Measurements from ENCODE around the gene SMG7.

Gene SMG7

DNA sequence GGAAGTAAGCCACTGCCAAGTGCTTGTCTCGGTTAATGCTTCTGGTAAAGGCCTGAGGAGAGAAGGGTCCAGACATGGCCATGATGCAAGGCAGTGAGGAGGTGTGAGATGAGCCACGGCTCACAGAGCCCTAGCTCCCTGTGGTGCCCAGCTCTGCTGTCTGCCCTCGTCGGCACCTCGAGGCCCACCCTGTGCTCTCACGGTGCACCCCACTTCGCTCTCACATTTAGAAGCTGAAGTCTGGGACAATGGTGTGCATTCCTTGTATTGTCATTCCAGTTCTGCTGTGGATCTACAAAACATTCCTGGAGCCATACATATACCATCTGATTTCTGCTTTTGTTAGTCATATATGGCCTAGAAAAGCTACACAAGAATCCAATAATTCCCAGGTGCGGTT, 114.6 kb downstream of the SMG7 start:
- no peak for DNase-seq (ENCODE audit: low read depth in 4 of 4, low spot score in 1 of 4)

DNA sequence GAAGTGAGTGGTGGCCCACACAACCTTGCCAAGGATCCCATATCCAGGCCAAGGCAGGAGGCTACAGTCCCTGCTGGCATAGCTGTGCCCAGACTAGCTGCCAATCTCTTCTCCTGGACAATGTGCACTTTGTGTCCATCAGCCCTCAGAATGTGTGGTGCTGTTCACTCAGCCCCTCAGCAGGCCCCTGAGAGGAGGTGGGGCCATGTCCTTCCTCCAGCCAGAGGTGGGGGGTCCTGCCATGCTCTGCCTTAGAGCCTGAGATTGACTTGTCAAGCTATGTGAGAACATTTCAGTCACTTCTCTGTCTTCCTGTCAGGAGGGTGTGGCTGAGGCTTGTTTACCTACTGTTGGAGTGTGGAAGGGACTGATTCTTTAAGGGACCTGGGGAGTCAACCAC, 116.5 kb downstream of the SMG7 start:
- DNase-seq (ENCODE audit: low read depth in 4 of 4, low spot score in 1 of 4) = no peak

DNA sequence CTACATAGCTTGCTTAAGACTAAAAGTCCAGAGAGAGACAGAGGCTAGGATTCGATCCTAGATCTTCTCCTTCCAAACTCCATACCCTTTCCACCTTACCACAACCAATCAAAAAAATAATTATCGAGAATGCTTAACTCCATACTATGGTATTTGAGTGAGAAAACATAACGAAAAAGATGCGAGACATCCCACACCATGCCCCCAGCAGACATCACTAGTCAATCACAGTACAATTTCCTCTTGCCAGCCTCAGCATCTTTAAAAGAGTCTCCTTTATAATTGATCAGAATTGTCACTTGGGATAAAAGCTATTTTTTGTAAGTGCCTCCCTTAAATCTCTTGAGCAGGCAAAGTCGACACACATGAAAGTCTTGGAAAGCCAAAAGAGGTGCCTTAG, 117.1 kb downstream of the SMG7 start:
- DNase-seq (ENCODE audit: low read depth in 4 of 4, low spot score in 1 of 4) = no peak

DNA sequence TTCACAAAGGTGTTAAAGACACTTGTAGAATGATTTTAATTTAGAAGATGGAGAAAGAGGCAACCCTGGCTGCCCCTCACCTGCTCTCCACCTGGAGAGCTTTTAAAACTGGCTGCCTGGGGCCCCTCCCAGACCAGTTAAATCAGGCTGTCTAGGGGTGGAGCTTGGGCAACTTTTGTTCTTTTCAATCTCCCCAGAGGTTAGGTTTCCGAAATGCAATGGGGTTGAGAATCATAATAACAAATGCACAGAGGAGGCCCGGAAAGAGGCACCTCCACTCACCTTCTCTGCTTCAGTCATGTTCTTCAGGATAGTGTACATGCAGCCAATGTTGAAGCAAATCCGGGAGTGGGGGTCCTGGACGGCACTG, 117.6 kb downstream of the SMG7 start:
- no peak for DNase-seq (ENCODE audit: low read depth in 4 of 4, low spot score in 1 of 4)

DNA sequence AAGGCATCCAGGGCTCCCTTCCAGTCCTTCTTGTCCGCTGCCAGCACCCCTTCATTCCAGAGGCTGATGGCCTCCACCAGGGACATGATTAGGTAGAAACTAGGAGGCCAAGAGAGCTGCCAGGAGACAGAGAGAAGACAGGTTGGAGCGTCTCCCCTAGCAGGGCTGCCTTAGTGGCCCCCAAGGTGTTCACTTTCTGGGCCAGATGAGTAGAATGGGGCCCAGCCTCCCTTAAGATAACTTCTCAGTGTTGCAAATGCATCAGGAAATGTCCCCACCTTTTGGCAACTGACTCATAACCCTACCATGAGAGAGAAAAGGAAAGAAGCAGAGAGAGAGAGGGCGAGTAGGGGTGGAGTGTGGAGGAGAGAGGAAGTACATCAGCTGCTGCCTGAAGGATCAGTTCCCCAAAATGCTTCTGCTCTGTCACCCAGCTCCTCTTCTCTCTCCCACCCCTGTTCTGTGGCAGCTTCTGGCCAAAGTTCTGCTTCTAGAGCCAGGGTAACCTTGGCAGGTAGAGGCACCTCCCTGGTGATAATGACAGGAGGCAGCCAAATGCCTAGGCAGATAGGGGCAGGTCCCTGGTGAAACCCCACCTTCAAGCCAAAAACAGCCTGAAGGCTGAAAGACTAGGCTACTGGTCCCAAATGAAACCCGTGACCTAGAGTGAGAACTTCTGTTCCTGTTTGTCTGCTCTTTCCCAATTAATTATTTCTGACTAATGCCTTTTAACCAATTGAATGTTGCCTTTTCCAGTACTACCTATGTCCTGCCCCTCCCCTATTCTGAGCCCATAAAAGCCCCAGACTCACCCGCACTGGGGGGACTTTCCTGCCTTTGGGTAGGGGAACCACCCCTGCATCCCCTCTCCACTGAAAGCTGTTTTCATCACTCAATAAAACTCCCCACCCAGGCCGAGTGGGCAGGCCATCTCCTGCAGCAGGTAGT, 118.2 kb downstream of the SMG7 start, which contains the start of gene NCF2:
Gene NCF2, minus strand, starts transcription at position 216 of the 948 bp plus-strand sequence. Its CDS starts 130 bp downstream, at position 86.
- peak in 2 of 4 experiments; percentile 7 to 30 for DNase-seq (ENCODE audit: low read depth in 4 of 4, low spot score in 1 of 4)

DNA sequence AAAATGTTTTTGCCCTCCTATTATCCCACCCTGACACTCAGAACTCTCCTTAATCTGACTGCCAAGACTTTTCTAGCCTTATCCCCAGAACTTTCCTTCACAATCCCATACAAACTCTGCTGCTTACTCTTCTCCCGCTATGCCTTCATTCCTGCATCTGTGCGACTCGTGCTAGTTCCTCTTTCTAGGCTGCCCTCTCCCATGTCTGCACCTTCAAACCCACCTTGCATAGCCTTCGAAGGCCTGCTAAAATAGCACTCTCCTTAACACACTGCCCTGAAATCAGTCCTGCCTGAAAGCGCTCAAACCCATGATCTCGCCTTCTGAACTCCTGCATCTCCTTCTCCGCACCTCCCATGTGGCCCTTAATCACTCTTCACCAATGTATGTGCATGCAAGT, 120.4 kb downstream of the SMG7 start:
- DNase-seq (ENCODE audit: low read depth in 4 of 4, low spot score in 1 of 4) = no peak

DNA sequence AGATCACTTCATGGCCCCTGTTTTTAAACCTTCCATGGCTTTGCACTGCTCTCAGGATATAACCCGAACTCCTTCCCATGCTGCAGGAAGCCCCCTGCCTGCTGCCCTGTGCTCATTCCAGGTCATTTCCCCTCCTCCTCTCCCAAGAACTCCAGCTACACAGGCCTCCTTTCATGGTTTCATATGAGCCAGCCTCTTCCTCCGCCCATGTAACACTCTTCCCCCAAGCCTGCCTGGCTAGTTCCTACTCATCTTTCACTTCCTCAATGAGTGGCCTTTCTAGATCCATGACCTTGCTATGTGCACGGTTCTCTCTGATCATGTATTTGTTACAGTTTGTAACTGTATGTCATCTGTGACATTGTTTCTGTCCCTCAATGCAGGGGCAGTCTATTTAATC, 121.1 kb downstream of the SMG7 start:
- no peak for DNase-seq (ENCODE audit: low read depth in 4 of 4, low spot score in 1 of 4)

DNA sequence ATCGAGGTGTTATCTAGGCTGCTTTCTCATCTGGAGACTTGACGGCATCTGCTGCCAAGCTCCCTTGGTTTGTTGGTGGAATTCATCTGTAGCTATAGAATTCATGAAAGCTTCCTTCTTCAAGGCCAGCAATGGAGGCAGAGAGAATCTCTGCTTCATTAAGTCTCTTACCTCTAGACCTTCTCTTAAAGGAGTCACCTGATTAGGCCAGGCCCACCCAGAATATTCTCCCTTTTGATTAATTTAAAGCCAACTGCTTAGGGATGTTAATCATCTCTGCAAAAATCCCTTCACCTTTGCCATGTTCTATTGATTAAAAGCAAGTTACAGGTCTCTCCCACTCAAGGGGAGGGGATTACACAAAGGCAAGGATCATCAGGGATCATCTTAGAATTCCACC, 123.2 kb downstream of the SMG7 start:
- DNase-seq (ENCODE audit: low read depth in 4 of 4, low spot score in 1 of 4) = no peak

DNA sequence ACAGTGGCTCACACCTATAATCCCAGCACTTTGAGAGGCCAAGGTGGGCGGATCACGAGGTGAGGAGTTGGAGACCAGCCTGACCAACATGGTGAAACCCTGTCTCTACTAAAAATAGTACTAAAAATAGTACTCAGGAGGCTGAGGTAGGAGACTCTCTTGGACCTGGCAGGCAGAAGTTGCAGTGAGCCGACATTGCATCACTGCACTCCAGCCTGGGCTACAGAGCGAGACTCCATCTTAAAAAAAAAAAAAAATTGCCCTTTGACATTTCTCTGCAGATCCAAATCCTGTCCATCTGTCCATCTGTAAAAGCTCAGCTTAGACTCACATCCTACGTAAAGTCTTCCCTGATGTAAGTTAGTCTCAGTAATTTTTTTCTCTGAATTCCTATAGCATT, 124.2 kb downstream of the SMG7 start:
- no peak for DNase-seq (ENCODE audit: low read depth in 4 of 4, low spot score in 1 of 4)

DNA sequence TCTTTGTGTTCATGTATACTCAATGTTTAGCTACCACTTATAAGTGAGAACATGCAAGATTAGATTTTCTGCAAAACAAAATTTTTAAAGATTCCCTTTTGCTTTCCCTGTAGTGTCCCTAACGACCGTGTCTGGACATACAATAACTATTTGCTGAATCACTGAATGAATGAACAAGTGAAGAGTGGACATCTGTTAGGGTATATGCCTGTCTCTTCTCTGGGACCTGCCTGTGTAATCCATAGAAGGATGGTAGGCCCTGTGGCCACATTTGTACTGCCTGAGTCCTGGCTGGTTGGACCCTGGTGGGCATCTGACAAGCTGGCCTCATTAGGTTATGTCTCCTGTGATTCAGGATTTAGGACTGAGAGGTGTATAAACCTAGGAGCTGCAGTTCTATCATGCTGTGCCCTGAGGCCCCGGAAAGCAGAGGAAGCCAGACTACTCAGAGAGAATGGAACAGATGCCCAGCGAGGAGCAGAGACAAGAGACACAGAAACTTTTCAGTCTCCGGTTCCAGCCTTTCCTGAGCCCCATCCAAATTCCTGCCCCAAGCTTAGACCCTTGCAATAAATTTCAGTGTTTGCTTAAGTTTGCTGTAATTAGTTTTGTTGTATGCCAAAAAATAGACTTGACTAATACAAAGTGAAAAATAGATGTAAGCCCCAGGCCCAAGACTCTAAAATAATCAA, 125.5 kb downstream of the SMG7 start:
- DNase-seq (ENCODE audit: low read depth in 4 of 4, low spot score in 1 of 4) = no peak

DNA sequence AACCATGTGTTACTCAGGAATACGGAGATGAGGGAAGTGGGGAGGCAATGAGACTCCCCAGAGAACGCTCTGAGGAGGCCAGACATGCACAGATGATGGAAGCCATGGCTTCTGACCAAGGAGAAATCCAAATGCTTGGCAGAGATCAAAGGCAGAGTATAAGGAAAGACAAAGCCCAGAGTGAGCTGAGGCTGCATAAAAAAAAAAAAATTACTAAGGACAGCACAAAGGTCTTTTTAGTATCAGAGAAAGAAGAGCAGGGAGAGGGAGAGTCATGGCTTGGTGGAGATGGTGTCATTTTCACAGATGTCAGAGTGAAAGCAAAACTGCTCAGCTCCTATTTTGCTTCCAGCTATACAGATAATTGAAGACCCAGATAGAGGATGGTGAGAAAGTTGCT, 126.1 kb downstream of the SMG7 start:
- DNase-seq (ENCODE audit: low read depth in 4 of 4, low spot score in 1 of 4) = no peak

DNA sequence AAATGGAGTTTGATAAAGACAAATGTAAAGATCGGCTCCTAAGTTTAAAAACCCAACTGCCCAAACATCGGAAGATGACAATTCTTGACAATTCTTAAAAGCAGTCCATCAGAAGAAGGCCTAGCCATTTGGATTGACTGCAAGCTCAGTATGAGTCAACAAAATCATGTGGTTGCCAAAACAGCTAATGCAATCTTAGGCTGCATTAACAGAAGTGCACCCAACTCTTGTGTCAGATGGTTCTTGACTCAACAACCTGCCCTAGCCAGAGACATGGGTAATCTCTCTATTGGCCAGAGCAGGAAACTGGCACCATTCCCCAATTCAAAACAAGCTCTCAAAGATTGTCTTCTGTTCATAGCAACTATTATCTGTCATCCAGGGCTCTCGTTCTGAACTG, 127.8 kb downstream of the SMG7 start:
- no peak for DNase-seq (ENCODE audit: low read depth in 4 of 4, low spot score in 1 of 4)

DNA sequence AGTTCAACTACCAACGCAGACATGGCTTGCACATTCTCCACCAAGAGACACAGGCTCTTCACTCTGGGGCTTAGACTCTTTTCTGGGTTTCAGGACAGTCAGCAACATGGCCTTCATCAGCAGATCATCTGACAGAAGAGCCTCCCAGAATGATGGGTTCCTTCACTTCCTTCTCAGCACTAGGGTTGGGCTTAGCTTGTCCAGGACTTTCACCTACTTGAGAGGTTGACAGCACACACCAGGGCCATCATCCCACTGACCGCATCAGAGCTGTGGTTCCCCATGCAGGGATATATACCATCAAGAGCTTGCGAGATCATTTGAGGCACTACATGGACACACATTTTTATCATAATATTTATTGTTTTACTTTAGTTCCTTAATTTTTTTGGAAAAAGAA, 128.3 kb downstream of the SMG7 start:
- DNase-seq (ENCODE audit: low read depth in 4 of 4, low spot score in 1 of 4) = no peak

DNA sequence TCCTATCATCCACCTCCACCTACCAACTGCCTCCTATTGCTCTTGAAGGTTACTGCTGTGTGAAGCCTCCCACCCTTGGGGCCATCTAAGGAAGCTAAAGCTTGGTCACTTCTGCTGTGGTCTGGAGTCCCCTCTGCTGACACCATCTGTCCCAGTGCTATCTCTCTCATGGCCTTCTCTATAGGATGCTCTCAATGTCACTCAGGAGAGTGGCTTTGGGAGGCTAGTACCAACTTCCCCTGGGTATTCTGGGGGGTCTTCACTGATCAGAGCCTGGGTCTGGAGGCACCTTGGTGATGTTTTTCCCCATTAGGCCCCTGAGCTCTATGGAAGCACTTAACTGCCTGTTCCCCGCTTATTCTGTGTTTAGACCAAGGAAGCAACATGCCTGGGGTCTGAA, 130.2 kb downstream of the SMG7 start:
- DNase-seq (ENCODE audit: low read depth in 4 of 4, low spot score in 1 of 4) = no peak

Measured in stimulated activated CD4-positive, alpha-beta T cell treated with anti-CD3 and anti-CD28 coated beads, Interleukin-1b, Interleukin-23, amount 100 ng/mL, for 24 hours (primary cell).